ENCODE results near the gene WRAP73.
"Not testable (repeated sequence)": the region's sequence is repeated elsewhere in the genome, so short reads cannot be mapped to it uniquely, and the experiment has no call there.

Gene WRAP73

GRCh38 chr1:3594706-3595377 is 55.1 kb downstream of the WRAP73 start:
- no peak for DNase-seq

- no peak for DNase-seq
These were observed 56.2 kb downstream of the WRAP73 start for GRCh38 chr1:3593745-3594144.

- DNase-seq = no peak
These were observed 56.6 kb downstream of the WRAP73 start for GRCh38 chr1:3593334-3593733.

GRCh38 chr1:3590951-3591865 is 58.7 kb downstream of the WRAP73 start:
- DNase-seq = no peak

GRCh38 chr1:3590139-3590763 is 59.7 kb downstream of the WRAP73 start:
- no peak for DNase-seq

- DNase-seq = no peak
These were observed 61.5 kb downstream of the WRAP73 start for GRCh38 chr1:3588395-3588794.

GRCh38 chr1:3586986-3587759 is 62.7 kb downstream of the WRAP73 start:
- DNase-seq = no peak

GRCh38 chr1:3585940-3586568 is 63.8 kb downstream of the WRAP73 start:
- no peak for DNase-seq

- DNase-seq = not testable (repeated sequence)
These were observed 64.5 kb downstream of the WRAP73 start for GRCh38 chr1:3585353-3585868.

GRCh38 chr1:3584915-3585314 is 65.0 kb downstream of the WRAP73 start:
- DNase-seq = no peak

- DNase-seq = not testable (repeated sequence)
These were observed 66.2 kb downstream of the WRAP73 start for GRCh38 chr1:3583751-3584150.

GRCh38 chr1:3581296-3582036 is 68.4 kb downstream of the WRAP73 start:
- no peak for DNase-seq
